ENCODE data around the gene PRELP. TPM values are rescaled to one million over a fixed set of nuclear protein-coding genes. Genes with fewer than 3 reads are reported as not detected.

The PRELP gene
- total and polyA plus RNA-seq, 9 of the 15 experiments (the other 6 are each of a cell fraction or from before 2014, with no cell fraction given), result 0.04 TPM; not detected in 8

DNA sequence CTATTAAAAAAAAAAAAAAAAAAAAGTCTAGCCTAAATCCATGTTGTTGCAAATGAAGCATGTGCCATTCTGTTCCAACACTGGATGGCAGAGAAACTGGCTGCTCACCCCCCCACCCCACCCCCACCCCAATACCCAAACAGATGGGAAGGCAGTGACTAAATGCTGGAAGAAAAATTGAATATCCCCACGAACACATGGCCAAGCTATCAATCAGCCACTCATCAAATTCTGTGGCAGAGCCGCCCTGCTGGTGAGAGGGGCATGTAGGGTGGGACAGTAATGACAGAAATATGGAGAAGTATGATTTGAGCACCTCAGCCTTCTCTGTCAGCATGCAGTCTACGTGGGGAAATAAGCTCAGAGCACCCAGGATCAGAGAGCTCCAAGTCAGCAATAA is 52.5 kb downstream of the PRELP start:
- BruUV-seq (replicated peaks), result no TSS peak
- WGBS (ENCODE audit: insufficient coverage, low coverage, missing lambda C conversion rate), result 0% methylated on average over 3 of the region's 3 CpGs
- FAIRE-seq (no peak), DNase-seq (ENCODE audit: extremely low read depth in 1 of 4, low spot score in 3 of 4) (no peak), ATAC-seq (no peak)
- no peak overlapping the region for H3K4me3 ChIP-seq
- no peaks in the 10 kb centered on the region for H3K9me3 ChIP-seq (replicated peaks; ENCODE audit: control insufficient read depth, insufficient read depth, low read depth, low read length)
- H3K9ac ChIP-seq (ENCODE audit: insufficient read depth in 1 of 2, low read depth in 2 of 2, low read length in 2 of 2), result no peak overlapping the region
- H3K4me2 ChIP-seq (ENCODE audit: insufficient read depth, low read length), result no peak overlapping the region
- H3K36me3 ChIP-seq (ENCODE audit: control insufficient read depth, insufficient read depth, low read length), result no peaks in the 10 kb centered on the region
- ChIA-PET CTCF (ENCODE audit: low intra/inter-chr PET ratio) (no interaction called here), POLR2A (interaction anchor here (0.6 kb wide), 1 partner anchor 209 kb away, joined by 3 read pairs; no protein-coding TSS in a partner anchor)
- intact Hi-C loops (cut with micrococcal nuclease) (no loop called here), in situ Hi-C loops (cut with MboI) (loop anchor here (5.0 kb wide), 1 partner anchor 79 kb away; no protein-coding TSS in a partner anchor)
- no peak overlapping the region for H2AFZ ChIP-seq (ENCODE audit: low read depth, low read length)
- no peaks in the 10 kb centered on the region for H3K4me1 ChIP-seq (replicated peaks in 1 of 2; ENCODE audit: control insufficient read depth in 2 of 2, insufficient read depth in 2 of 2, low read length in 2 of 2)
- no peaks in the 10 kb centered on the region for H3K9me1 ChIP-seq (ENCODE audit: control insufficient read depth, insufficient read depth, low read length)
- no peak overlapping the region for H3K27ac ChIP-seq (ENCODE audit: extremely low read depth, low read depth, low read length)
- H4K20me1 ChIP-seq (replicated peaks; ENCODE audit: control insufficient read depth, insufficient read depth, low read length), result peaks cover 5% of the 10 kb centered on the region; the same call in 1 of the 2 replicates
- H3K27me3 ChIP-seq (ENCODE audit: control insufficient read depth in 2 of 2, insufficient read depth in 2 of 2, low read length in 2 of 2), result peaks cover 34 to 67% of the 10 kb centered on the region in 2 experiments
- H3K79me2 ChIP-seq (ENCODE audit: control insufficient read depth, insufficient read depth, low read length), result no peaks in the 10 kb centered on the region
- no peak for TF ChIP-seq CEBPZ (IDR thresholded peaks at IDR 0.05; ENCODE audit: borderline replicate concordance, low read depth, low read length)
- no peak for TF ChIP-seq SOX6 (IDR thresholded peaks at IDR 0.05)
- TF ChIP-seq DPF2 (IDR thresholded peaks at IDR 0.05), result no peak
- no peak for TF ChIP-seq BRF2 (IDR thresholded peaks at IDR 0.05; ENCODE audit: borderline replicate concordance, insufficient read depth, insufficient read length)
- TF ChIP-seq GATA2 (CRISPR knock-in tag; IDR thresholded peaks at IDR 0.05), result no peak
- no peak for TF ChIP-seq RAD21 (CRISPR knock-in tag; conservative IDR thresholded peaks at IDR 0.05 in 1 of 2, IDR thresholded peaks at IDR 0.05 in 1 of 2)
- TF ChIP-seq MEF2D (tag; conservative IDR thresholded peaks at IDR 0.05; ENCODE audit: low read depth), result no peak
- no peak for TF ChIP-seq RFX7 (CRISPR knock-in tag; IDR thresholded peaks at IDR 0.05)
- no peak for TF ChIP-seq MAFG (tag; conservative IDR thresholded peaks at IDR 0.05)
- TF ChIP-seq, protein P1, sequence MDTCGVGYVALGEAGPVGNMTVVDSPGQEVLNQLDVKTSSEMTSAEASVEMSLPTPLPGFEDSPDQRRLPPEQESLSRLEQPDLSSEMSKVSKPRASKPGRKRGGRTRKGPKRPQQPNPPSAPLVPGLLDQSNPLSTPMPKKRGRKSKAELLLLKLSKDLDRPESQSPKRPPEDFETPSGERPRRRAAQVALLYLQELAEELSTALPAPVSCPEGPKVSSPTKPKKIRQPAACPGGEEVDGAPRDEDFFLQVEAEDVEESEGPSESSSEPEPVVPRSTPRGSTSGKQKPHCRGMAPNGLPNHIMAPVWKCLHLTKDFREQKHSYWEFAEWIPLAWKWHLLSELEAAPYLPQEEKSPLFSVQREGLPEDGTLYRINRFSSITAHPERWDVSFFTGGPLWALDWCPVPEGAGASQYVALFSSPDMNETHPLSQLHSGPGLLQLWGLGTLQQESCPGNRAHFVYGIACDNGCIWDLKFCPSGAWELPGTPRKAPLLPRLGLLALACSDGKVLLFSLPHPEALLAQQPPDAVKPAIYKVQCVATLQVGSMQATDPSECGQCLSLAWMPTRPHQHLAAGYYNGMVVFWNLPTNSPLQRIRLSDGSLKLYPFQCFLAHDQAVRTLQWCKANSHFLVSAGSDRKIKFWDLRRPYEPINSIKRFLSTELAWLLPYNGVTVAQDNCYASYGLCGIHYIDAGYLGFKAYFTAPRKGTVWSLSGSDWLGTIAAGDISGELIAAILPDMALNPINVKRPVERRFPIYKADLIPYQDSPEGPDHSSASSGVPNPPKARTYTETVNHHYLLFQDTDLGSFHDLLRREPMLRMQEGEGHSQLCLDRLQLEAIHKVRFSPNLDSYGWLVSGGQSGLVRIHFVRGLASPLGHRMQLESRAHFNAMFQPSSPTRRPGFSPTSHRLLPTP (IDR thresholded peaks at IDR 0.05; ENCODE audit: borderline replicate concordance, extremely low read depth, insufficient read length), result no peak
- TF ChIP-seq FUS (optimal IDR thresholded peaks at IDR 0.05; ENCODE audit: low read depth, low read length), result no peak
- TF ChIP-seq, protein P2, sequence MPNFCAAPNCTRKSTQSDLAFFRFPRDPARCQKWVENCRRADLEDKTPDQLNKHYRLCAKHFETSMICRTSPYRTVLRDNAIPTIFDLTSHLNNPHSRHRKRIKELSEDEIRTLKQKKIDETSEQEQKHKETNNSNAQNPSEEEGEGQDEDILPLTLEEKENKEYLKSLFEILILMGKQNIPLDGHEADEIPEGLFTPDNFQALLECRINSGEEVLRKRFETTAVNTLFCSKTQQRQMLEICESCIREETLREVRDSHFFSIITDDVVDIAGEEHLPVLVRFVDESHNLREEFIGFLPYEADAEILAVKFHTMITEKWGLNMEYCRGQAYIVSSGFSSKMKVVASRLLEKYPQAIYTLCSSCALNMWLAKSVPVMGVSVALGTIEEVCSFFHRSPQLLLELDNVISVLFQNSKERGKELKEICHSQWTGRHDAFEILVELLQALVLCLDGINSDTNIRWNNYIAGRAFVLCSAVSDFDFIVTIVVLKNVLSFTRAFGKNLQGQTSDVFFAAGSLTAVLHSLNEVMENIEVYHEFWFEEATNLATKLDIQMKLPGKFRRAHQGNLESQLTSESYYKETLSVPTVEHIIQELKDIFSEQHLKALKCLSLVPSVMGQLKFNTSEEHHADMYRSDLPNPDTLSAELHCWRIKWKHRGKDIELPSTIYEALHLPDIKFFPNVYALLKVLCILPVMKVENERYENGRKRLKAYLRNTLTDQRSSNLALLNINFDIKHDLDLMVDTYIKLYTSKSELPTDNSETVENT (CRISPR knock-in tag; IDR thresholded peaks at IDR 0.05), result no peak
- TF ChIP-seq NCOA1 (IDR thresholded peaks at IDR 0.05; ENCODE audit: low read depth), result no peak
